Measurements from ENCODE around the gene ALDH4A1. TPM values are rescaled to one million over a fixed set of nuclear protein-coding genes. Genes with fewer than 3 reads are reported as not detected.

Gene ALDH4A1
- total and polyA plus RNA-seq, 2 of the 4 experiments (the other 2 are of a cell fraction) = 8.6 to 21.1 TPM

GRCh38 chr1:18931730-18932129 is 29.4 kb upstream of the ALDH4A1 start:
- Histone ChIP-seq H2AFZ (replicated peaks; ENCODE audit: low read length, poor library complexity) (no peak overlapping the region), H2AK5ac (ENCODE audit: low read depth, low read length) (no peak overlapping the region), H4K91ac (ENCODE audit: insufficient read depth, low read depth, low read length) (no peak overlapping the region), H2BK5ac (ENCODE audit: low read depth, low read length, poor library complexity, severe bottlenecking) (no peak overlapping the region), H3K27me3 (ENCODE audit: control insufficient read depth, insufficient read depth, low read length) (no peaks in the 10 kb centered on the region), H3K4me2 (ENCODE audit: low read depth, low read length) (no peak overlapping the region), H3K4me3 (ENCODE audit: insufficient read depth, low read depth, low read length) (no peak overlapping the region), H3K23ac (ENCODE audit: low read depth, low read length) (no peak overlapping the region), H3K9me1 (ENCODE audit: insufficient read depth, low read length) (peaks cover 35% of the 10 kb centered on the region), H3K4me1 (ENCODE audit: control insufficient read depth, insufficient read depth, low read length) (peaks cover 37% of the 10 kb centered on the region), H4K8ac (ENCODE audit: low read depth in 2 of 2, low read length in 2 of 2) (no peak overlapping the region), H3K4ac (ENCODE audit: low read depth, low read length) (no peak overlapping the region; the same call in 1 of the 2 replicates), H2AK9ac (replicated peaks; ENCODE audit: low read depth, low read length, poor library complexity) (no peak overlapping the region), H3K18ac (ENCODE audit: low read depth, low read length) (no peak overlapping the region), H3K56ac (ENCODE audit: extremely low read depth, insufficient read depth, low read length) (no peak overlapping the region), H2BK15ac (ENCODE audit: low read depth, low read length) (no peak overlapping the region), H3K9ac (ENCODE audit: low read depth, low read length) (no peak overlapping the region), H4K5ac (ENCODE audit: low read depth, low read length) (no peak overlapping the region), H3K27ac (ENCODE audit: insufficient read depth, low read length) (no peak overlapping the region), H3K79me1 (ENCODE audit: low read depth in 1 of 2, low read length in 2 of 2) (peaks cover 25 to 84% of the 10 kb centered on the region in 2 experiments; a peak in 3 of 4 replicates), H2BK20ac (ENCODE audit: low read depth, low read length) (no peak overlapping the region), H4K20me1 (ENCODE audit: insufficient read depth, low read length) (peaks cover 34% of the 10 kb centered on the region; the same call in 1 of the 2 replicates), H2BK120ac (ENCODE audit: low read depth, low read length) (no peak overlapping the region; the same call in 1 of the 2 replicates), H3K36me3 (ENCODE audit: control insufficient read depth, insufficient read depth, low read length) (no peaks in the 10 kb centered on the region), H3K14ac (replicated peaks; ENCODE audit: low read depth, low read length) (no peak overlapping the region), H3K9me3 (ENCODE audit: control insufficient read depth, insufficient read depth, low read length) (no peaks in the 10 kb centered on the region)
- ATAC-seq (ENCODE audit: low read depth) = no peak
- no TSS peak for BruUV-seq (replicated peaks)
- dilution Hi-C loops (cut with HindIII; ENCODE audit: low sequenced_read_pairs, unreplicated experiment) (no loop called here), intact Hi-C loops (cut with micrococcal nuclease) (no loop called here), in situ Hi-C loops (cut with MboI; ENCODE audit: low sequenced_read_pairs) (no loop called here)
- CTCF ChIA-PET = no interaction called here
- POLR2A ChIA-PET (ENCODE audit: unreplicated experiment) = no interaction called here
- WGBS, 2 experiments (ENCODE audit: extremely low coverage in 2 of 2, insufficient read length in 1 of 2) = no CpG with 5 or more reads among the region's 10 CpGs
- no peak for DNase-seq
- TF ChIP-seq RAD21 (IDR thresholded peaks at IDR 0.05; ENCODE audit: low read length) = no peak
- TF ChIP-seq ELK1 (IDR thresholded peaks at IDR 0.05; ENCODE audit: borderline replicate concordance, low read depth, low read length) = no peak
- no peak for TF ChIP-seq POLR2A (IDR thresholded peaks at IDR 0.05; ENCODE audit: low read depth, low read length)
- no peak for TF ChIP-seq RCOR1 (IDR thresholded peaks at IDR 0.05; ENCODE audit: insufficient replicate concordance, low read length)
- no peak for TF ChIP-seq MAZ (IDR thresholded peaks at IDR 0.05; ENCODE audit: borderline replicate concordance, low read depth, low read length)
- no peak for TF ChIP-seq CEBPB (IDR thresholded peaks at IDR 0.05; ENCODE audit: low read depth, low read length)
- no peak for TF ChIP-seq RFX5 (IDR thresholded peaks at IDR 0.05; ENCODE audit: low read depth, low read length)
- no peak for TF ChIP-seq CHD1 (IDR thresholded peaks at IDR 0.05; ENCODE audit: low read depth, low read length)
- TF ChIP-seq BHLHE40 (IDR thresholded peaks at IDR 0.05; ENCODE audit: low read depth, low read length) = no peak
